H1 (cell line): Measurements from ENCODE around the gene STEAP1. TPM values are rescaled to one million over a fixed set of nuclear protein-coding genes. Genes with fewer than 3 reads are reported as not detected.

Source experiments
- CTCF ChIA-PET: fragments of 300-600 bp; sonication (Branson Sonifier 250); formaldehyde crosslinking; loops from one replicate; lab custom pipeline; 2021; ENCODE audit not compliant: partially characterized antibody; lab: Charles Lee
- POLR2A ChIA-PET: fragments of 300-600 bp; sonication (Branson Sonifier 250); formaldehyde crosslinking; loops from one replicate; lab custom pipeline; 2021; ENCODE audit warnings: inconsistent platforms; ENCODE audit not compliant: partially characterized antibody; lab: Charles Lee
- DNase-seq, 2 experiments: peaks; one replicate each; pipeline versions ENCODE4 v3.0.0 to v3.0.0-alpha.2; 2010 to 2022; ENCODE audit warnings: low spot score in 2 of 2, low read depth in 1 of 2, mixed read lengths in 1 of 2
- FAIRE-seq: peaks from 2 replicates; lab custom pipeline; 2011; peaks lifted over from hg19 to GRCh38; lab: Jason Lieb, UNC
- H2AFZ ChIP-seq: 2 replicates; pipeline ENCODE4 v1.8.1; 2012; ENCODE audit warnings: low read length, inconsistent platforms
- H2AK5ac ChIP-seq: 2 replicates; pipeline ENCODE4 v1.6.1; 2013; ENCODE audit warnings: low read depth, low read length
- H2BK120ac ChIP-seq: replicated peaks from 2 replicates; pipeline ENCODE3; 2013; ENCODE audit warnings: low read depth, low read length, inconsistent platforms
- H2BK12ac ChIP-seq: 2 replicates; pipeline ENCODE4 v1.6.1; 2013; ENCODE audit warnings: low read depth, low read length
- H2BK15ac ChIP-seq: 2 replicates; pipeline ENCODE4 v1.6.1; 2013; ENCODE audit warnings: low read length
- H2BK20ac ChIP-seq: 2 replicates; pipeline ENCODE4 v1.6.1; 2013; ENCODE audit warnings: low read length
- H2BK5ac ChIP-seq: 2 replicates; pipeline ENCODE4 v1.6.1; 2013; ENCODE audit warnings: low read depth, low read length
- H3K14ac ChIP-seq: 2 replicates; pipeline ENCODE4 v1.6.1; 2013; ENCODE audit warnings: inconsistent platforms; ENCODE audit not compliant: insufficient read length
- H3K18ac ChIP-seq: 2 replicates; pipeline ENCODE4 v1.6.1; 2013; ENCODE audit warnings: low read length; ENCODE audit errors: extremely low read depth
- H3K23ac ChIP-seq: 2 replicates; pipeline ENCODE4 v1.6.1; 2013; ENCODE audit warnings: inconsistent platforms; ENCODE audit not compliant: insufficient read length
- H3K23me2 ChIP-seq: 2 replicates; pipeline ENCODE4 v1.6.1; 2013; ENCODE audit warnings: low read depth, low read length
- H3K27ac ChIP-seq: 2 replicates; pipeline ENCODE4 v1.6.1; 2011; ENCODE audit warnings: low read depth, low read length, inconsistent platforms
- H3K27me3 ChIP-seq, 4 experiments: replicated peaks in 1 of 4; 1 replicate in 1 of 4; 2 replicates in 3 of 4; pipeline versions ENCODE4 v1.6.1 to v1.8.1; 2011 to 2013; ENCODE audit warnings: low read length in 3 of 4, mild to moderate bottlenecking in 3 of 4, inconsistent platforms in 2 of 4, mixed read lengths in 2 of 4, moderate library complexity in 1 of 4; ENCODE audit not compliant: control insufficient read depth in 3 of 4, insufficient read depth in 3 of 4; ENCODE audit errors: extremely low read depth in 1 of 4
- H3K36me3 ChIP-seq, 4 experiments: 2 replicates each; pipeline versions ENCODE4 v1.6.1 to v1.8.1; 2011 to 2013; ENCODE audit warnings: mild to moderate bottlenecking in 4 of 4, low read length in 3 of 4, moderate library complexity in 2 of 4, control low read depth in 1 of 4, inconsistent platforms in 1 of 4; ENCODE audit not compliant: insufficient read depth in 4 of 4, control insufficient read depth in 2 of 4
- H3K4ac ChIP-seq: replicated peaks from 2 replicates; pipeline ENCODE3; 2013; ENCODE audit warnings: low read length, low read depth, mixed read lengths, inconsistent platforms; ENCODE audit not compliant: insufficient read length
- H3K4me1 ChIP-seq, 4 experiments: replicated peaks in 1 of 4; 1 replicate in 1 of 4; 2 replicates in 3 of 4; pipeline versions ENCODE4 v1.6.1 to v1.8.1; 2011 to 2013; ENCODE audit warnings: low read length in 3 of 4, inconsistent platforms in 2 of 4, mixed read lengths in 1 of 4; ENCODE audit not compliant: insufficient read depth in 4 of 4, control insufficient read depth in 3 of 4
- H3K4me2 ChIP-seq, 2 experiments: 2 replicates each; pipeline versions ENCODE4 v1.6.1 to v1.8.1; 2011 to 2013; ENCODE audit warnings: low read depth in 2 of 2, low read length in 2 of 2, control low read depth in 1 of 2, inconsistent platforms in 1 of 2, mild to moderate bottlenecking in 1 of 2; ENCODE audit not compliant: insufficient read depth in 1 of 2
- H3K4me3 ChIP-seq, 4 experiments: fragments of 200-600, 300-600 bp in 1 of 4; sonication (generic), shearing (Covaris generic), sonication (Bioruptor Twin) in 1 of 4; 2 replicates each; pipeline versions ENCODE4 v1.5.1 to v1.8.1; 2011 to 2016; ENCODE audit warnings: low read length in 4 of 4, low read depth in 3 of 4, control low read depth in 2 of 4, inconsistent platforms in 2 of 4, mild to moderate bottlenecking in 2 of 4, mixed read lengths in 1 of 4, moderate library complexity in 1 of 4; ENCODE audit not compliant: insufficient read depth in 2 of 4; ENCODE audit errors: extremely low read depth in 1 of 4
- H3K56ac ChIP-seq: replicated peaks from 2 replicates; pipeline ENCODE3; 2013; ENCODE audit warnings: low read depth, mild to moderate bottlenecking, mixed read lengths, low read length, inconsistent platforms; ENCODE audit not compliant: insufficient read length
- H3K79me1 ChIP-seq: 2 replicates; pipeline ENCODE4 v1.6.1; 2013; ENCODE audit warnings: low read depth, low read length, control low read depth
- H3K79me2 ChIP-seq, 2 experiments: 2 replicates each; pipeline versions ENCODE4 v1.6.1 to v1.8.1; 2012 to 2013; ENCODE audit warnings: low read length in 2 of 2, mild to moderate bottlenecking in 2 of 2, inconsistent platforms in 1 of 2; ENCODE audit not compliant: insufficient read depth in 2 of 2, control insufficient read depth in 1 of 2
- H3K9ac ChIP-seq, 4 experiments: replicated peaks in 1 of 4; 1 replicate in 1 of 4; 2 replicates in 3 of 4; pipeline versions ENCODE4 v1.6.1 to v1.8.1; 2011 to 2013; ENCODE audit warnings: low read depth in 3 of 4, low read length in 3 of 4, control low read depth in 2 of 4, mild to moderate bottlenecking in 2 of 4, moderate library complexity in 2 of 4, inconsistent platforms in 1 of 4; ENCODE audit errors: extremely low read depth in 1 of 4
- H3K9me3 ChIP-seq, 2 experiments: 2 replicates each; pipeline versions ENCODE4 v1.6.1 to v1.8.1; 2012 to 2013; ENCODE audit warnings: mild to moderate bottlenecking in 2 of 2, moderate library complexity in 2 of 2, control low read depth in 1 of 2, inconsistent platforms in 1 of 2, low read depth in 1 of 2, low read length in 1 of 2, mixed read lengths in 1 of 2; ENCODE audit not compliant: insufficient read depth in 2 of 2
- H4K20me1 ChIP-seq, 2 experiments: replicated peaks in 1 of 2; 2 replicates each; pipeline versions ENCODE3 to v1.8.1; 2011 to 2013; ENCODE audit warnings: inconsistent platforms in 2 of 2, low read length in 2 of 2, mild to moderate bottlenecking in 1 of 2; ENCODE audit not compliant: insufficient read depth in 2 of 2, control insufficient read depth in 1 of 2
- H4K5ac ChIP-seq: 2 replicates; pipeline ENCODE4 v1.6.1; 2013; ENCODE audit warnings: low read length, low read depth, mixed read lengths, inconsistent platforms; ENCODE audit not compliant: insufficient read length
- H4K8ac ChIP-seq: 2 replicates; pipeline ENCODE4 v1.8.0; 2013; ENCODE audit warnings: mild to moderate bottlenecking, moderate library complexity, low read length, inconsistent platforms; ENCODE audit not compliant: insufficient read depth; ENCODE audit errors: extremely low read depth
- H4K91ac ChIP-seq: replicated peaks from 2 replicates; pipeline ENCODE3; 2013; ENCODE audit warnings: low read length, mixed read lengths, inconsistent platforms; ENCODE audit not compliant: insufficient read length
- CEBPB ChIP-seq: IDR thresholded peaks from 2 replicates; pipeline ENCODE4 v1.6.1; 2012; ENCODE audit warnings: low read depth, low read length
- JUND ChIP-seq: IDR thresholded peaks from 2 replicates; pipeline ENCODE4 v1.6.1; 2011; ENCODE audit warnings: mild to moderate bottlenecking, improper control_type of control experiment, low read length
- KDM4A ChIP-seq: IDR thresholded peaks from one replicate; pipeline ENCODE4 v1.7.1; 2012; ENCODE audit warnings: low read depth, mild to moderate bottlenecking, moderate library complexity, low read length, inconsistent platforms; ENCODE audit not compliant: severe bottlenecking
- SIN3A ChIP-seq, 2 experiments: IDR thresholded peaks in 1 of 2; conservative IDR thresholded peaks in 1 of 2; 2 replicates each; pipeline ENCODE4 v1.6.1; 2011 to 2012; ENCODE audit warnings: low read length in 2 of 2, improper control_type of control experiment in 1 of 2, low read depth in 1 of 2, mild to moderate bottlenecking in 1 of 2
- SIX5 ChIP-seq: IDR thresholded peaks from 2 replicates; pipeline ENCODE4 v1.6.1; 2011; ENCODE audit warnings: mild to moderate bottlenecking, low read depth, low read length
- WGBS, 2 experiments: shearing (Covaris generic) in 1 of 2; methylation state at CpG; one replicate each; pipeline versions ENCODE4 v1.1.6 to v1.1.7; 2013 to 2015; ENCODE audit warnings: low lambda C conversion rate in 2 of 2, mixed read lengths in 2 of 2, inconsistent platforms in 1 of 2, low coverage in 1 of 2, missing lambda C conversion rate in 1 of 2; ENCODE audit not compliant: insufficient replicate concordance in 2 of 2, insufficient coverage in 1 of 2, insufficient read length in 1 of 2; ENCODE audit errors: extremely low coverage in 1 of 2, missing lambda C conversion rate in 1 of 2; 5-methylcytosine and 5-hydroxymethylcytosine counted together
- polyA plus RNA-seq, 7 experiments: library from polyadenylated mRNA; depleted of rRNA in 3 of 7; stranded (reverse) in 5 of 7; unstranded in 2 of 7; fragments of >200 nt in 5 of 7; fragments of 200-250 nt in 2 of 7; gene quantifications; 1 replicate in 5 of 7; 2 replicates in 1 of 7; 4 replicates in 1 of 7; pipeline versions ENCODE4 v1.2.1 to v1.2.3, GENCODE V29; 2011 to 2013; ENCODE audit warnings: missing spikeins in 2 of 7, mixed read lengths in 2 of 7
- total RNA-seq: library from RNA; stranded (reverse); fragmentation: NEBNext Ultra II Directional; extraction: Animal tissue kit (Norgen Biotek cat#: 25700); gene quantifications from 2 replicates; pipeline ENCODE4 v1.2.1, GENCODE V29; 2021

STEAP1 gene
- total and polyA plus RNA-seq, 2 of the 8 experiments (the other 6 are each of a cell fraction or from before 2014, with no cell fraction given), result 9.2 to 9.5 TPM

- Histone ChIP-seq H3K23ac (no peak overlapping the region), H3K79me1 (no peaks in the 10 kb centered on the region), H4K5ac (no peak overlapping the region), H3K56ac (no peak overlapping the region), H3K4me1 (peaks cover 0 to 3% (median 0%) of the 10 kb centered on the region in 4 experiments; a peak in 2 of 7 replicates), H4K20me1 (no peaks in the 10 kb centered on the region), H3K14ac (no peak overlapping the region), H2BK12ac (no peak overlapping the region), H3K4me2 (0 out of 4 replicates have a peak overlapping the region, but pooled peaks of 1 of the 2 experiments have one; percentile 4), H3K23me2 (no peaks in the 10 kb centered on the region), H2BK5ac (no peak overlapping the region), H3K36me3 (no peaks in the 10 kb centered on the region), H3K79me2 (no peaks in the 10 kb centered on the region), H3K4ac (no peak overlapping the region), H2BK20ac (no peak overlapping the region), H3K27me3 (no peaks in the 10 kb centered on the region), H2BK15ac (no peak overlapping the region), H4K91ac (no peak overlapping the region), H2BK120ac (no peak overlapping the region), H3K9me3 (peaks cover 9 to 11% of the 10 kb centered on the region in 2 experiments; a peak in 3 of 4 replicates), H3K27ac (no peak overlapping the region), H3K18ac (no peak overlapping the region), H2AFZ (peak overlapping the region; percentile 0; the same call in 1 of the 2 replicates), H3K9ac (no peak overlapping the region), H3K4me3 (no peak overlapping the region), H4K8ac (no peak overlapping the region), H2AK5ac (no peak overlapping the region)
- 92% methylated on average over 1 of the region's 1 CpG; no CpG with 5 or more reads in 1 of the 2 experiments for WGBS, 2 experiments
- FAIRE-seq (peak; percentile 45), DNase-seq (no peak)
- CTCF ChIA-PET, result no interaction called here
- POLR2A ChIA-PET, result no interaction called here
- TF ChIP-seq KDM4A (no peak), CEBPB (peak; percentile 29; the same call in 1 of the 2 replicates), JUND (no peak), SIX5 (no peak), SIN3A (conservative IDR thresholded peaks at IDR 0.05 in 1 of 2, IDR thresholded peaks at IDR 0.05 in 1 of 2; ENCODE audit: low read depth in 1 of 2, low read length in 2 of 2) (no peak)
Measured at GRCh38 chr7:90180011-90180585, 25.8 kb downstream of the STEAP1 start.
